ENCODE results near the gene HMGCL.
"Not testable (repeated sequence)": the region's sequence is repeated elsewhere in the genome, so short reads cannot be mapped to it uniquely, and the experiment has no call there.

HMGCL gene

GRCh38 chr1:23838401-23838866 is 13.2 kb upstream of the HMGCL start (continued):
- no peak for TF ChIP-seq PATZ1 (CRISPR knock-in tag; IDR thresholded peaks at IDR 0.05; ENCODE audit: borderline replicate concordance)
- TF ChIP-seq ZFP3 (CRISPR knock-in tag; IDR thresholded peaks at IDR 0.05) = no peak
- TF ChIP-seq PPARA (CRISPR knock-in tag; IDR thresholded peaks at IDR 0.05; ENCODE audit: borderline replicate concordance) = no peak

- peak; percentile 10; the same call in 2 of the 3 replicates for ATAC-seq
- TF ChIP-seq CSRNP3 (CRISPR knock-in tag; IDR thresholded peaks at IDR 0.05) (no peak), ESRRG (CRISPR knock-in tag; IDR thresholded peaks at IDR 0.05) (no peak), ZNF8 (CRISPR knock-in tag; IDR thresholded peaks at IDR 0.05) (no peak), POU6F1 (CRISPR knock-in tag; IDR thresholded peaks at IDR 0.05; ENCODE audit: borderline replicate concordance, low read depth) (no peak), ZC3H10 (CRISPR knock-in tag; IDR thresholded peaks at IDR 0.05) (no peak), TSHZ2 (CRISPR knock-in tag; IDR thresholded peaks at IDR 0.05) (no peak), OSR1 (CRISPR knock-in tag; IDR thresholded peaks at IDR 0.05) (no peak), ZNF70 (CRISPR knock-in tag; IDR thresholded peaks at IDR 0.05) (no peak), PPARA (CRISPR knock-in tag; IDR thresholded peaks at IDR 0.05; ENCODE audit: borderline replicate concordance) (no peak), ISL1 (CRISPR knock-in tag; IDR thresholded peaks at IDR 0.05) (no peak)
These were observed 12.7 kb upstream of the HMGCL start for GRCh38 chr1:23837908-23838307.

GRCh38 chr1:23836037-23836436 is 10.8 kb upstream of the HMGCL start:
- ATAC-seq = no peak
- no peak for TF ChIP-seq CSRNP3 (CRISPR knock-in tag; IDR thresholded peaks at IDR 0.05)
- TF ChIP-seq OSR1 (CRISPR knock-in tag; IDR thresholded peaks at IDR 0.05) = no peak
- no peak for TF ChIP-seq TOX (CRISPR knock-in tag; IDR thresholded peaks at IDR 0.05; ENCODE audit: borderline replicate concordance)
- no peak for TF ChIP-seq ZC3H10 (CRISPR knock-in tag; IDR thresholded peaks at IDR 0.05)
- no peak for TF ChIP-seq ISL1 (CRISPR knock-in tag; IDR thresholded peaks at IDR 0.05)
- no peak for TF ChIP-seq CSDC2 (CRISPR knock-in tag; IDR thresholded peaks at IDR 0.05)

GRCh38 chr1:23834156-23834555 is 8.9 kb upstream of the HMGCL start:
- ATAC-seq = not testable (repeated sequence)

- no peak for ATAC-seq
- no peak for TF ChIP-seq TCF4 (CRISPR knock-in tag; IDR thresholded peaks at IDR 0.05; ENCODE audit: borderline replicate concordance)
- TF ChIP-seq ESRRG (CRISPR knock-in tag; IDR thresholded peaks at IDR 0.05) = no peak
- TF ChIP-seq CREB5 (CRISPR knock-in tag; IDR thresholded peaks at IDR 0.05; ENCODE audit: low read depth) = no peak
- no peak for TF ChIP-seq GLIS3 (CRISPR knock-in tag; IDR thresholded peaks at IDR 0.05)
- no peak for TF ChIP-seq ZNF8 (CRISPR knock-in tag; IDR thresholded peaks at IDR 0.05)
- TF ChIP-seq ZNF565 (CRISPR knock-in tag; conservative IDR thresholded peaks at IDR 0.05; ENCODE audit: low read depth) = no peak
- TF ChIP-seq PATZ1 (CRISPR knock-in tag; IDR thresholded peaks at IDR 0.05; ENCODE audit: borderline replicate concordance) = no peak
- TF ChIP-seq CSRNP3 (CRISPR knock-in tag; IDR thresholded peaks at IDR 0.05) = no peak
- no peak for TF ChIP-seq PPARA (CRISPR knock-in tag; IDR thresholded peaks at IDR 0.05; ENCODE audit: borderline replicate concordance)
- TF ChIP-seq ARNTL (CRISPR knock-in tag; IDR thresholded peaks at IDR 0.05; ENCODE audit: borderline replicate concordance, low read depth) = no peak
- TF ChIP-seq ZFP3 (CRISPR knock-in tag; IDR thresholded peaks at IDR 0.05) = no peak
- TF ChIP-seq ISL1 (CRISPR knock-in tag; IDR thresholded peaks at IDR 0.05) = no peak
- no peak for TF ChIP-seq ZC3H10 (CRISPR knock-in tag; IDR thresholded peaks at IDR 0.05)
These were observed 2.5 kb upstream of the HMGCL start for GRCh38 chr1:23827717-23828116.
